Keratinocyte (primary cell): ENCODE measurements around the gene FIBP.

Source experiments
- CTCF ChIP-seq, 3 experiments: IDR thresholded peaks in 1 of 3; conservative IDR thresholded peaks in 1 of 3; optimal IDR thresholded peaks in 1 of 3; 2 replicates in 2 of 3; 3 replicates in 1 of 3; pipeline versions ENCODE3 to v1.5.1; 2011; ENCODE audit warnings: low read length in 3 of 3, mild to moderate bottlenecking in 3 of 3, moderate library complexity in 2 of 3, control low read depth in 1 of 3, inconsistent platforms in 1 of 3; ENCODE audit not compliant: insufficient read depth in 2 of 3; ENCODE audit errors: extremely low read depth in 1 of 3
- EZH2 ChIP-seq: IDR thresholded peaks from one replicate; pipeline ENCODE4 v1.6.1; 2012; ENCODE audit warnings: inconsistent platforms, mild to moderate bottlenecking, low read length, moderate library complexity

GRCh38 chr11:65906602-65907001 is 18.3 kb upstream of the FIBP start:
- TF ChIP-seq CTCF (optimal IDR thresholded peaks at IDR 0.05 in 1 of 3, IDR thresholded peaks at IDR 0.05 in 1 of 3, conservative IDR thresholded peaks at IDR 0.05 in 1 of 3; ENCODE audit: extremely low read depth in 1 of 3, insufficient read depth in 2 of 3, low read length in 3 of 3), result no peak
- TF ChIP-seq EZH2, result no peak
